Measurements from ENCODE around the gene TCAIM.

Gene TCAIM

DNA sequence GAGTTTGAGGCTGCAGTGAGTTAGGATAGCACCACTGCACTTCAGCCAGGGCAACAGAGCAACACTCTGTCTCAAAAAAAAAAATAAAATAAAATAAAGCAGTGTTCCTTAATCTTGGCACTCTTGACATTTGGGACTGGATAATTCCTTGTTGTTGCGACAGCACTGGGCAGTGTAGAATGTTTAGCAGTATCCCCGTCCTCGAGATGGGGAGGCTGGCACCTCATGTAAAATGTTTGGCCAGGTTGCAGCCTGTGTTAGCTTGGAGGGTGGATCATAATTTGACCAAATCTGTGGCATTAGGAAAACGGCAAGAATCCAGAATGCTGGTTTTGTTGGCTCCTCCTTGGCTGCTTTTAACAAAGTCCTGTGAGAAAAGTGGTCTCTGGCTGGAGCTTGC lies 91.9 kb downstream of the TCAIM start:
- Histone ChIP-seq H3K27ac (ENCODE audit: low read length) (no peak overlapping the region), H3K9me3 (ENCODE audit: control insufficient read depth in 1 of 2, low read length in 2 of 2) (no peaks in the 10 kb centered on the region), H3K4me1 (ENCODE audit: control insufficient read depth in 1 of 2, insufficient read depth in 2 of 2, low read length in 2 of 2) (no peaks in the 10 kb centered on the region)

GRCh38 chr3:44434834-44435510 lies 96.4 kb downstream of the TCAIM start:
- H3K27ac ChIP-seq (ENCODE audit: low read length) = no peak overlapping the region
- H3K4me1 ChIP-seq (ENCODE audit: control insufficient read depth in 1 of 2, insufficient read depth in 2 of 2, low read length in 2 of 2) = peaks cover 7 to 9% of the 10 kb centered on the region in 2 donors
- H3K9me3 ChIP-seq (ENCODE audit: control insufficient read depth in 1 of 2, low read length in 2 of 2) = no peaks in the 10 kb centered on the region
- H3K27me3 ChIP-seq (ENCODE audit: low read depth, low read length) = no peaks in the 10 kb centered on the region
- no peak overlapping the region for H3K4me3 ChIP-seq (ENCODE audit: low read depth in 1 of 2, low read length in 2 of 2)
- no peaks in the 10 kb centered on the region for H3K36me3 ChIP-seq (ENCODE audit: control insufficient read depth in 1 of 2, insufficient read depth in 2 of 2, low read length in 2 of 2)

More for the DNA sequence above, 91.9 kb downstream of the TCAIM start:
- Histone ChIP-seq H3K27me3 (ENCODE audit: low read depth, low read length) (no peaks in the 10 kb centered on the region), H3K36me3 (ENCODE audit: control insufficient read depth in 1 of 2, insufficient read depth in 2 of 2, low read length in 2 of 2) (no peaks in the 10 kb centered on the region), H3K4me3 (ENCODE audit: low read depth in 1 of 2, low read length in 2 of 2) (no peak overlapping the region)

- Histone ChIP-seq H3K4me1 (ENCODE audit: control insufficient read depth in 1 of 2, insufficient read depth in 2 of 2, low read length in 2 of 2) (peaks cover 9 to 12% of the 10 kb centered on the region in 2 donors), H3K9me3 (ENCODE audit: control insufficient read depth in 1 of 2, low read length in 2 of 2) (no peaks in the 10 kb centered on the region), H3K27me3 (ENCODE audit: low read depth, low read length) (no peaks in the 10 kb centered on the region), H3K36me3 (ENCODE audit: control insufficient read depth in 1 of 2, insufficient read depth in 2 of 2, low read length in 2 of 2) (no peaks in the 10 kb centered on the region), H3K4me3 (ENCODE audit: low read depth in 1 of 2, low read length in 2 of 2) (no peak overlapping the region), H3K27ac (ENCODE audit: low read length) (no peak overlapping the region)
These were observed 97.6 kb downstream of the TCAIM start for GRCh38 chr3:44436181-44436580.

- Histone ChIP-seq H3K4me1 (ENCODE audit: control insufficient read depth in 1 of 2, insufficient read depth in 2 of 2, low read length in 2 of 2) (peaks cover 11 to 12% of the 10 kb centered on the region in 2 donors), H3K27me3 (ENCODE audit: low read depth, low read length) (no peaks in the 10 kb centered on the region), H3K27ac (ENCODE audit: low read length) (no peak overlapping the region), H3K4me3 (ENCODE audit: low read depth in 1 of 2, low read length in 2 of 2) (no peak overlapping the region), H3K36me3 (ENCODE audit: control insufficient read depth in 1 of 2, insufficient read depth in 2 of 2, low read length in 2 of 2) (peaks cover 0 to 8% of the 10 kb centered on the region in 2 donors), H3K9me3 (ENCODE audit: control insufficient read depth in 1 of 2, low read length in 2 of 2) (no peaks in the 10 kb centered on the region)
These were observed 99.2 kb downstream of the TCAIM start for GRCh38 chr3:44437800-44438199.

DNA sequence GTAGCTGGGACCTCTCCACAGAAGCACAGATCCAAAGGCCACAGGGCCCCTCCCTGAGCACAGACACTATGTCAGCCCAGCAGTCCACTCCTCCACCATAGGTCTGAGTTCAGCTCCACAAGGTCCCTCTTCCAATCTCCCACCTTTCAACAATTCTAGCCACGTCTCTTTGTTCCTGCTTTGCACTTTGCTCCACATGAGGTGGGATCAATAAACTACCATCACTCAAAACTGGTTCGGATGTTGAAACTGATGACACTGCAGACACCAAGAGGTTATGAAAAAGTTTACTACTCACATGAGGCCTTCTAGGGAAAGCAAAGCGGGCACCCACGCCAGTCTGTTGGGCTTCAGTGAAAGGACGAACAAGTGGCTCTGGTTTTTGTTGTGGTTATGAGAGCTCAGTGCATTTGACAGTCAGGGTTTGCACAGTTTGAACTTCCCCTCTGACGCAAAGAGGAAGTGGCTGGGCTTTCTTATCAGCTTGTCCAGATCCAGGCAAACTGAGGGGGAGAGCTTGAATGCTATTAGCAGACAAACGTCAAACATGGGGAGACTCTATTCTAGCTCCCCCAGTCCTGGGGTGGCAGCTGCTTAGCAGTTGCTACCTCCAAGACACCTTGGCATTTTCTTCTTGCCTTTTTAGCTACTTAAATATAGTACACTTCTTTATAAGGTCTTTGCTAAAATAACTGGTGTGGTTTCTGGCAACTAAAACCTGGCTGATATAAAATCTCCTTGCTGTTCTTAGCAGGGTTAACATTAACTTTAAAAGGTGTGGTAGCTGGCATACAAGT lies 101.1 kb downstream of the TCAIM start:
- no peaks in the 10 kb centered on the region for H3K9me3 ChIP-seq (ENCODE audit: control insufficient read depth in 1 of 2, low read length in 2 of 2)
- peak overlapping the region; percentile 54 to 56 for H3K4me3 ChIP-seq (ENCODE audit: low read depth in 1 of 2, low read length in 2 of 2)
- peaks cover 0 to 14% of the 10 kb centered on the region in 2 donors for H3K36me3 ChIP-seq (ENCODE audit: control insufficient read depth in 1 of 2, insufficient read depth in 2 of 2, low read length in 2 of 2)
- peaks cover 11 to 12% of the 10 kb centered on the region in 2 donors for H3K4me1 ChIP-seq (ENCODE audit: control insufficient read depth in 1 of 2, insufficient read depth in 2 of 2, low read length in 2 of 2)
- H3K27me3 ChIP-seq (ENCODE audit: low read depth, low read length) = no peaks in the 10 kb centered on the region
- peak overlapping the region; percentile 98 for H3K27ac ChIP-seq (ENCODE audit: low read length)

DNA sequence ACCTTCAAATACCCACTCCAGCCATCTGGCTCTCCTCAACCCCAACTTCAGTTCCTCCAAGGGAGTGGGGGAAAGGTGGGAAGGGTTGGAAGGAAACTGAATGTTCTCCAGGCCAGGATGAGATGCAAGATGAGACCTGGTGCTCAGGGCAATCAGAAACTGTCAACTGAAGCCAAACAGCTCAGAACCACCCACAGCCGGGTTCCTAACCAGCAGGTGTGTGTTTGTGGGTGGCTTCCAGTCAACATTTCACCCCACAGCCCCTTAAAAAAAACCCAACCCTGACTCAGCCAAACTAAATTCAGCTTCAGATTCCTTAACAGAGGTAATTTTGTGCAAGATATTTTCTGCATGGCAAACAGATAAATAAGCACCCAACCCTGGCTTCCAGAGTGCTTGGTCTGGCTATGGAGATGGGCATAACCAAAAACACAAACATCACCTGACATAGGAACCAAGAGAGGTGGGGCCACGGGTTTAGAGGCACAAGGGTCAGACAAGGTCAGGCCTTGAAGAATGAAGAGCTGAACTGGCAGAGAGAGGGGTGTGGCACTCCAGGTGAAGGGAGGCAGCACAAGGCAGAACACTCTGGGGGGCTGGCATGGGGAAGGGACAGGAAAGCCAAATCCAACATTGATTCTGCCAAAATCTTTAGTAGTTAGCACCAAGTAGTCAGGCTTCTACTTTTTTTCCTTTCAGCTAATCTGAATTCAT lies 104.2 kb downstream of the TCAIM start:
- H3K27me3 ChIP-seq (ENCODE audit: low read depth, low read length) = no peaks in the 10 kb centered on the region
- peaks cover 11 to 12% of the 10 kb centered on the region in 2 donors for H3K4me1 ChIP-seq (ENCODE audit: control insufficient read depth in 1 of 2, insufficient read depth in 2 of 2, low read length in 2 of 2)
- no peak overlapping the region for H3K27ac ChIP-seq (ENCODE audit: low read length)
- peaks cover 12 to 37% of the 10 kb centered on the region in 2 donors for H3K36me3 ChIP-seq (ENCODE audit: control insufficient read depth in 1 of 2, insufficient read depth in 2 of 2, low read length in 2 of 2)
- no peak overlapping the region for H3K4me3 ChIP-seq (ENCODE audit: low read depth in 1 of 2, low read length in 2 of 2)
- H3K9me3 ChIP-seq (ENCODE audit: control insufficient read depth in 1 of 2, low read length in 2 of 2) = no peaks in the 10 kb centered on the region

DNA sequence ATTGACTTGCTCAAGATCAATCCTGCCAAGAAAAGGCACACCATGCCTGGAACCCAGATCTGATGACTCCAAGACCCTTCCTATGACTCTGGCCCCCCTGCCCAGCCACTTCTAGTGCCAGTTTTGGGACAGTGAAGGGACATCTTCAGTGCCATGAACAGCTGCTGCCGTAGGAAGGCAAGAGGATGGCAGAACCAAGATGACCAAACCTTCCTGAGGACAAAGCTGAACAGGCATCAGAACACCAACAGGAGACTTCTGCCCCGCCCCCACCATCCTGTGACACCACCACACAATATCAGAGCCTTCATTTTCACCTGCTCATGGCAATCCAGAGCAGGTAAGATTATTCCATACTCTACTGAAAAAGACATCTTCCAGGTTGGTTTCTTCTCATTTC lies 105.9 kb downstream of the TCAIM start:
- no peak overlapping the region for H3K27ac ChIP-seq (ENCODE audit: low read length)
- H3K27me3 ChIP-seq (ENCODE audit: low read depth, low read length) = no peaks in the 10 kb centered on the region
- peaks cover 7% of the 10 kb centered on the region in 2 donors for H3K4me1 ChIP-seq (ENCODE audit: control insufficient read depth in 1 of 2, insufficient read depth in 2 of 2, low read length in 2 of 2)
- no peaks in the 10 kb centered on the region for H3K9me3 ChIP-seq (ENCODE audit: control insufficient read depth in 1 of 2, low read length in 2 of 2)
- peaks cover 29 to 54% of the 10 kb centered on the region in 2 donors for H3K36me3 ChIP-seq (ENCODE audit: control insufficient read depth in 1 of 2, insufficient read depth in 2 of 2, low read length in 2 of 2)
- no peak overlapping the region for H3K4me3 ChIP-seq (ENCODE audit: low read depth in 1 of 2, low read length in 2 of 2)

DNA sequence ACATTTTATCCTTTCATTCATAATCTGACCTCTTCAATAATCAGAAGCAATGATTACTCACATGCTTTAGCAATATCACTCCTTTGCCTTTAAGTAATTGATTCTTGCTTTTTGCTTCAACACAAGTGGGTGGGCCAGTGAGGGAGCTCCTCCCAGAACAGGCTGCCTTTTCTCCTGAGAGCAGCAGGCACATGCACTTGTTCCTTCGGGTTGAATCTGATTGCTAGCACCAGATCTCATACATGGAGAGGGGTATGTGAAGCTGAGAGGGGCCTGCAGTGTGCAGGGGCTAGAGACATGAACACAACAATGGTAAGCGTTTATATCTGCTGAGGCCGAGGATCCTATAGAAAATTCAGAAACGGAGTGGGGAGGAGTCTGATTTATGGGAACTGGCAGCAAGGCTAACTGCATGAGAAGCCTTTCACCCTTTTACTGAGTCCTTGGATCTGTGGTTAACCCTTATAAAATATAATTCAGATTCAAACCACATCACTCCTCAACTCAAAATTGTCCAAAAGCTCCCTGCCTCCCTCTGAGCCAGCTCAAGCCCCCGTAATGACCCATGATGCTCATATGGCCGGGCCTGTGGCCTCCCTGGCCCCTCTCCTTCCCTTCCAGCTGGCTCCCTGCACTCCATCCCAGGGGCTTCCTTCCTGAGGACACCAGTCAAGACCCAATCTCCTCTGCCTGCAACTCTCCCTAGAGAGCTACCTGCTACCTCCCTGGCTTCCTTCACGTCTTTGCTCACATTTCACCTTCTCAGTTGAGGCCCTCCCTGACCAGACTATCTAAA lies 106.5 kb downstream of the TCAIM start:
- Histone ChIP-seq H3K9me3 (ENCODE audit: control insufficient read depth in 1 of 2, low read length in 2 of 2) (no peaks in the 10 kb centered on the region), H3K4me3 (ENCODE audit: low read depth in 1 of 2, low read length in 2 of 2) (no peak overlapping the region), H3K4me1 (ENCODE audit: control insufficient read depth in 1 of 2, insufficient read depth in 2 of 2, low read length in 2 of 2) (peaks cover 2 to 4% of the 10 kb centered on the region in 2 donors), H3K27me3 (ENCODE audit: low read depth, low read length) (no peaks in the 10 kb centered on the region), H3K27ac (ENCODE audit: low read length) (no peak overlapping the region), H3K36me3 (ENCODE audit: control insufficient read depth in 1 of 2, insufficient read depth in 2 of 2, low read length in 2 of 2) (peaks cover 34 to 61% of the 10 kb centered on the region in 2 donors)

DNA sequence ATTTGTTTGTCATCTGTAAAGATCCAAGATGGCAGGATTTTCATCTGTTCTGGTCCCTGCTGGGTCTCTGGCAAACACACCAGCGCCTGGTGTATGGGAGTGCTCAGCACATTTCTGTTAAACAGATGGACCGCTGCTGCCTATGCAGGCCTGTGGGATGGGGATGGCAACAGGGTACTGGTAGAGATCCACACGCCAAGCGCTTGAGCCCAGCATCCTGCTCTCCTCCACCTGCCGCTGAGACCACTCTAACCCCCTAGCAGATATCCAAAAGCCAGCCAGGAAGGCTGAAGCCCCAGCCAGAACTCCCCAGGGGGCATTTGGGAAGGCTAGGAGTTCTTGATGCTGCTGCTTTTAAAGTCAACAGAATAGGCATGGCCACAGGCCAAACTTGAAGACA lies 107.2 kb downstream of the TCAIM start:
- H3K4me3 ChIP-seq (ENCODE audit: low read depth in 1 of 2, low read length in 2 of 2) = no peak overlapping the region
- H3K4me1 ChIP-seq (ENCODE audit: control insufficient read depth in 1 of 2, insufficient read depth in 2 of 2, low read length in 2 of 2) = peaks cover 0 to 4% of the 10 kb centered on the region in 2 donors
- H3K27me3 ChIP-seq (ENCODE audit: low read depth, low read length) = no peaks in the 10 kb centered on the region
- no peaks in the 10 kb centered on the region for H3K9me3 ChIP-seq (ENCODE audit: control insufficient read depth in 1 of 2, low read length in 2 of 2)
- no peak overlapping the region for H3K27ac ChIP-seq (ENCODE audit: low read length)
- H3K36me3 ChIP-seq (ENCODE audit: control insufficient read depth in 1 of 2, insufficient read depth in 2 of 2, low read length in 2 of 2) = peaks cover 40 to 67% of the 10 kb centered on the region in 2 donors

GRCh38 chr3:44446929-44447328 lies 108.4 kb downstream of the TCAIM start:
- Histone ChIP-seq H3K4me3 (ENCODE audit: low read depth in 1 of 2, low read length in 2 of 2) (no peak overlapping the region), H3K9me3 (ENCODE audit: control insufficient read depth in 1 of 2, low read length in 2 of 2) (no peaks in the 10 kb centered on the region), H3K36me3 (ENCODE audit: control insufficient read depth in 1 of 2, insufficient read depth in 2 of 2, low read length in 2 of 2) (peaks cover 47 to 79% of the 10 kb centered on the region in 2 donors), H3K27me3 (ENCODE audit: low read depth, low read length) (no peaks in the 10 kb centered on the region), H3K27ac (ENCODE audit: low read length) (no peak overlapping the region), H3K4me1 (ENCODE audit: control insufficient read depth in 1 of 2, insufficient read depth in 2 of 2, low read length in 2 of 2) (no peaks in the 10 kb centered on the region)
